Panc1 (cell line): ENCODE data around the gene HLA-E. TPM values are rescaled to one million over a fixed set of nuclear protein-coding genes. Genes with fewer than 3 reads are reported as not detected.

Experiments used
- ATAC-seq: fragments of 200-7000 bp; cut with Tn5 transposase; 2 replicates; pipeline ENCODE4 v1.9.1; 2020; ENCODE audit warnings: mild to moderate bottlenecking, moderate library complexity
- BruUV-seq: library from RNA; stranded (reverse); fragments of 400-500 nt; replicated peaks from 2 replicates; lab custom pipeline; 2021; lab: Mats Ljungman, UMichigan
- CTCF ChIA-PET: fragments of 300-600 bp; sonication (Branson Sonifier 250); formaldehyde crosslinking; loops from one replicate; lab custom pipeline; 2022; ENCODE audit warnings: antibody characterized with exemption; lab: Charles Lee
- POLR2A ChIA-PET: fragments of 300-600 bp; sonication (Branson Sonifier 250); formaldehyde crosslinking; loops from one replicate; lab custom pipeline; 2022; ENCODE audit warnings: antibody characterized with exemption; lab: Charles Lee
- DNase-seq: peaks from one replicate; pipeline ENCODE4 v3.0.0-alpha.2; 2010; ENCODE audit warnings: low read depth, low spot score
- H3K27ac ChIP-seq: 2 replicates; pipeline ENCODE4 v1.5.1; 2011; ENCODE audit warnings: mild to moderate bottlenecking, low read length, inconsistent platforms
- H3K27me3 ChIP-seq: fragments of 200-500 bp; sonication (Bioruptor generic); 2 replicates; pipeline ENCODE4 v1.6.0; 2014; ENCODE audit warnings: low read length, inconsistent platforms; ENCODE audit not compliant: control insufficient read depth, insufficient read depth
- H3K36me3 ChIP-seq: fragments of 200-500 bp; sonication (Bioruptor generic); 2 replicates; pipeline ENCODE4 v1.5.1; 2014; ENCODE audit warnings: inconsistent platforms, mild to moderate bottlenecking, low read length, moderate library complexity; ENCODE audit not compliant: control insufficient read depth, insufficient read depth
- H3K4me1 ChIP-seq: 2 replicates; pipeline ENCODE4 v1.5.1; 2011; ENCODE audit warnings: inconsistent platforms, mild to moderate bottlenecking, low read length, moderate library complexity; ENCODE audit not compliant: control insufficient read depth, insufficient read depth
- H3K4me3 ChIP-seq, 2 experiments: 2 replicates each; pipeline ENCODE4 v1.5.1; 2011 to 2012; ENCODE audit warnings: low read depth in 2 of 2, low read length in 2 of 2, mild to moderate bottlenecking in 2 of 2, inconsistent platforms in 1 of 2, moderate library complexity in 1 of 2
- H3K9me3 ChIP-seq: fragments of 200-500 bp; sonication (Bioruptor generic); 2 replicates; pipeline ENCODE4 v1.5.1; 2014; ENCODE audit warnings: low read depth, mild to moderate bottlenecking, inconsistent platforms, low read length, moderate library complexity; ENCODE audit not compliant: control insufficient read depth, insufficient read depth
- CTCF ChIP-seq: fragments of 450-650 bp; IDR thresholded peaks from 2 replicates; pipeline ENCODE4 v1.5.1; 2017; ENCODE audit warnings: mild to moderate bottlenecking
- POLR2AphosphoS5 ChIP-seq: IDR thresholded peaks from 2 replicates; pipeline ENCODE4 v1.6.1; 2012; ENCODE audit warnings: mild to moderate bottlenecking, low read depth, low read length, moderate library complexity
- SIN3A ChIP-seq: IDR thresholded peaks from 2 replicates; pipeline ENCODE4 v1.6.1; 2012; ENCODE audit warnings: low read depth, mild to moderate bottlenecking, low read length, moderate library complexity, borderline replicate concordance; ENCODE audit not compliant: insufficient read depth
- TCF7L2 ChIP-seq: IDR thresholded peaks from 2 replicates; pipeline ENCODE4 v1.6.1; 2011; ENCODE audit warnings: mild to moderate bottlenecking, low read depth, low read length, inconsistent platforms
- in situ Hi-C: cut with HindIII; loops from 2 replicates; pipeline ENCODE4 v1.10.0; 2016; ENCODE audit warnings: low sequenced_read_pairs, low pct_unique_long_range_greater_than_20kb
- intact Hi-C: fragments of 100-400 bp; cut with micrococcal nuclease; formaldehyde crosslinking; loops from one replicate; pipeline ENCODE4 v1.10.0; 2022; ENCODE audit not compliant: unreplicated experiment
- total RNA-seq: library from RNA; stranded (reverse); gene quantifications from one replicate; pipeline ENCODE4 v1.2.1, GENCODE V29; 2021; ENCODE audit not compliant: unreplicated experiment
- TF ChIP-seq, protein P1 (sequence below), 2 experiments: IDR thresholded peaks; 2 replicates each; pipeline ENCODE4 v1.6.1; 2011 to 2012; ENCODE audit warnings: low read depth in 2 of 2, control low read depth in 1 of 2, low read length in 1 of 2, mild to moderate bottlenecking in 1 of 2, moderate library complexity in 1 of 2; ENCODE audit not compliant: insufficient read depth in 1 of 2

HLA-E gene
- total RNA-seq, 1 experiment from 2014 or later: 132 TPM

DNA sequence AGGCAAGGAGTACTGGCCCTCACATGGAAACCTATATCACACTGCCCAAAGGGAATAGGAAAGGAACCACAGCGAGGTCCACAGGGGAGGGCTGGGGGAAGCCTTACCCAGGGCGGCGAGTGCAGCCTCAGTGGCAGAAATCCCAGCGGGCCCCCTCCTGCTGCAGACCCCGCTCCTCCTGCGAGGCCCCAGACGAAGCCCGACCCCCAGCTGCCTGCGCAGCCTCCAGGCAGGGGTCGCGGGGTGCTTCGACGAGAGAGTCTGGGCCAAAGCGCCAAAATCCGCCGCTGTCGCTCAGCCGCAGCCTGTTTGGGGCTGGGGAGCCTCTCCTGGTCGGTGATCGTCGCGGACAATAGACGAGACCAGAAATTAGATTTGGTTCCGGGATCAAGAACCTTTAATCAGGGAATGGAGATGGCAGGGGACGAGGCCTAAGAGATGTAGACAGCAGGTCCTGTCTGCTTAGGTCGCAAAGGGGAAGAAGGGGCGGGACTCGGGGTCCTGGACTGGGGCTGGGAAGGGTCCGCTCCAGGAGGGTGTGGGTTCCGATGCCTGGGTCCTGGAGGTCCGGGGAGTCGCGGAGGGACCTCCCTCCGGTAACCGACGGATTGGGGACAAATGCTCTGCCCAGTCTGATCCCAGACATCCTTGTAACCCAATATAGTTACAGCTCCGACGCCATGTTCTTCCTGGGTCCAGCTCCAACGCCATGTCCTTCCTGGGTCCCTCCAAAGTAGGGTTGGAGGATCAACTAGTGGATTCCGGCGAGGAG lies 36.4 kb upstream of the HLA-E start:
- H3K36me3 ChIP-seq: no peaks in the 10 kb centered on the region
- TF ChIP-seq TCF7L2: no peak
- intact Hi-C loops (loop anchor here (5.0 kb wide), 1 partner anchor 41 kb away; no protein-coding TSS in a partner anchor), in situ Hi-C loops (no loop called here)
- POLR2A ChIA-PET: no interaction called here
- no TSS peak for BruUV-seq
- peaks cover 26% of the 10 kb centered on the region for H3K27me3 ChIP-seq
- DNase-seq: no peak
- ATAC-seq: no peak
- CTCF ChIA-PET: interaction anchor here (0.5 to 1.4 kb wide), 7 partner anchors 12 to 145 kb away, joined by 3 to 7 read pairs (median 3); no protein-coding TSS in a partner anchor
- H3K27ac ChIP-seq: no peak overlapping the region
- H3K4me1 ChIP-seq: no peaks in the 10 kb centered on the region
- H3K4me3 ChIP-seq: no peak overlapping the region
- no peaks in the 10 kb centered on the region for H3K9me3 ChIP-seq

DNA sequence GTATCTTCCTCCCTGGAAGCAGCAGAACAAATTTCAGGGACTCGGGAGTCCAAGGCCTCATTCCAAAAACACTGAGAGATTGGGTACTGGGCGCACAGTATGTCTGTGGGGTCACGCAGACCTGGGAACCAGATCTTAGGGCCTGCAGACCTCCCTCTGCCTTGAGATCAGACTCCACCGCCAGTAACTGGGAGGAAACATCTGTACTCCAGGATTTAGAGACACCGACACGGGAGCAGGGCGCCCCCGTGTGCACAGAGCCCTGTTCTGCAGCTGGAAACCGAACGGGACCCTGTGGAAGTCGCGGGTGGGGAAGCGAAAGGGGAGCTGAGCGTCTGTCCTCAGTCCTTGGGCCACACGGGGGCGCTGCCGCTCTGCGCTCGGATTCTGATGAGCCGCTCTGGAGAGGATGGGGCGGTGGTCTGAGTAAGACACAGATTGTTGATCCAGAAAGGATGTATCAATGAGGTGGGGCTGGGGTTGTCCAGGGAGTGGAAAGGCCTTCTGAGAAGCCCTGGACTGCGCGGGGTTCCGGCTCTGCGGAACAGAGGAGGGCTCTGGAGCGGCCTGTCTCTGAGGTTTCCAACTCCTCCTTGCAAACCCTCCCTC lies 35.7 kb upstream of the HLA-E start:
- POLR2A ChIA-PET: no interaction called here
- H3K27ac ChIP-seq: no peak overlapping the region
- no peaks in the 10 kb centered on the region for H3K9me3 ChIP-seq
- CTCF ChIA-PET: interaction anchor here (0.5 to 1.4 kb wide), 8 partner anchors 13 to 144 kb away, joined by 3 to 7 read pairs (median 3); no protein-coding TSS in a partner anchor
- ATAC-seq (peak; percentile 94), DNase-seq (peak; percentile 60)
- intact Hi-C loops (loop anchor here (5.0 kb wide), 1 partner anchor 41 kb away; no protein-coding TSS in a partner anchor), in situ Hi-C loops (no loop called here)
- BruUV-seq: no TSS peak
- TF ChIP-seq CTCF (peak; percentile 98), POLR2AphosphoS5 (no peak), SIN3A (no peak), TCF7L2 (no peak)
- TF ChIP-seq, protein P1, sequence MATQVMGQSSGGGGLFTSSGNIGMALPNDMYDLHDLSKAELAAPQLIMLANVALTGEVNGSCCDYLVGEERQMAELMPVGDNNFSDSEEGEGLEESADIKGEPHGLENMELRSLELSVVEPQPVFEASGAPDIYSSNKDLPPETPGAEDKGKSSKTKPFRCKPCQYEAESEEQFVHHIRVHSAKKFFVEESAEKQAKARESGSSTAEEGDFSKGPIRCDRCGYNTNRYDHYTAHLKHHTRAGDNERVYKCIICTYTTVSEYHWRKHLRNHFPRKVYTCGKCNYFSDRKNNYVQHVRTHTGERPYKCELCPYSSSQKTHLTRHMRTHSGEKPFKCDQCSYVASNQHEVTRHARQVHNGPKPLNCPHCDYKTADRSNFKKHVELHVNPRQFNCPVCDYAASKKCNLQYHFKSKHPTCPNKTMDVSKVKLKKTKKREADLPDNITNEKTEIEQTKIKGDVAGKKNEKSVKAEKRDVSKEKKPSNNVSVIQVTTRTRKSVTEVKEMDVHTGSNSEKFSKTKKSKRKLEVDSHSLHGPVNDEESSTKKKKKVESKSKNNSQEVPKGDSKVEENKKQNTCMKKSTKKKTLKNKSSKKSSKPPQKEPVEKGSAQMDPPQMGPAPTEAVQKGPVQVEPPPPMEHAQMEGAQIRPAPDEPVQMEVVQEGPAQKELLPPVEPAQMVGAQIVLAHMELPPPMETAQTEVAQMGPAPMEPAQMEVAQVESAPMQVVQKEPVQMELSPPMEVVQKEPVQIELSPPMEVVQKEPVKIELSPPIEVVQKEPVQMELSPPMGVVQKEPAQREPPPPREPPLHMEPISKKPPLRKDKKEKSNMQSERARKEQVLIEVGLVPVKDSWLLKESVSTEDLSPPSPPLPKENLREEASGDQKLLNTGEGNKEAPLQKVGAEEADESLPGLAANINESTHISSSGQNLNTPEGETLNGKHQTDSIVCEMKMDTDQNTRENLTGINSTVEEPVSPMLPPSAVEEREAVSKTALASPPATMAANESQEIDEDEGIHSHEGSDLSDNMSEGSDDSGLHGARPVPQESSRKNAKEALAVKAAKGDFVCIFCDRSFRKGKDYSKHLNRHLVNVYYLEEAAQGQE (IDR thresholded peaks at IDR 0.05; ENCODE audit: insufficient read depth in 1 of 2, low read depth in 2 of 2, low read length in 1 of 2): no peak
- no peak overlapping the region for H3K4me3 ChIP-seq
- H3K27me3 ChIP-seq: peaks cover 23% of the 10 kb centered on the region
- H3K36me3 ChIP-seq: no peaks in the 10 kb centered on the region
- H3K4me1 ChIP-seq: no peaks in the 10 kb centered on the region
